TTC549 (cell line): ENCODE data around the gene TRAPPC11.

ENCODE experiments used
- FAIRE-seq: peaks from 2 replicates; lab custom pipeline; 2012; peaks lifted over from hg19 to GRCh38; lab: Jason Lieb, UNC

Gene TRAPPC11

GRCh38 chr4:183758061-183758757 lies 99.1 kb downstream of the TRAPPC11 start:
- FAIRE-seq: no peak

- FAIRE-seq: no peak
Observed at GRCh38 chr4:183758758-183759447, 99.8 kb downstream of the TRAPPC11 start.

DNA sequence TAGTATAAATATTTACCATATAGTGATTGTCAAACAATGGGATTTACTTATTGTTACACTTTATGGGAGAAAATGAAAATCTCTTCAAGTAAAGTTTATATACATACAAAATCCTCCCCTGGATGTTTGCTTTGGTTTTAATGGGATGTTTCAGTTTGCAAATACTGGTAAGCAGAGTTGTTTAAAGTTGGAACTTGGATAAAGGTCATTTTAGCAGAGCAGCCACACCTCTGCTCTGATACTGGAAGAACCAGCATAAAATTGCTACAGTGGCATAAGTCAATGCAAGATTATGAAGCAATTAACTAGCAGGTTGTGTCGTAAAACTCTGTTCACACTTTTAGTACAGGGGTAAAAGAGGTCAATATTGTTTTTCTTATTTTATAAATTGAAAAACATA lies 101.2 kb downstream of the TRAPPC11 start:
- no peak for FAIRE-seq
